ENCODE data around the gene CD81. TPM values are rescaled to one million over a fixed set of nuclear protein-coding genes. Genes with fewer than 3 reads are reported as not detected.

The CD81 gene
- total RNA-seq, 1 experiment from 2014 or later, result 194 TPM

DNA sequence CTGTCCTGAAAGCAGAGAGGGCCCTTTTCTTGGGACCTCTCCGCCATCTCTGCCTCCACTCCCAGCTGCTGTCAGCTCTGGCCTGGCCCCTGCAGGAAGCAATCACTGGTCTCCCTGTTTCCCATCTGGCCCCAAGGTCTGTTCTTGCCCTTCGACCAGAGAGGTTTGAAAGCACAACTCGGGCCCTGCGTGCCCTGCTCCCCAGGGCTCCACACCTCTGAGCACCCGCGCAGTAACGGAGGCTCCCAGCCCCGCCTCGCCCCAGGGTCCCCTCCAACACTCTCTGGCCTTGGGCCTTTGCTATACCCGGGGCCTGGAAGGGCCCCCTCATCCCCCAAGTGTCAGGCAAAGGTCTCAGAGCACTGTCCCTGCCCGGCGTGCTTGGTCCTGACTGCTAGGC lies 7.8 kb upstream of the CD81 start:
- H3K27me3 ChIP-seq (replicated peaks; ENCODE audit: insufficient read depth, low read depth, low read length, poor library complexity), result no peaks in the 10 kb centered on the region
- H3K27ac ChIP-seq (ENCODE audit: low read depth, low read length, poor library complexity, severe bottlenecking), result no peak overlapping the region
- H3K4me1 ChIP-seq (ENCODE audit: insufficient read depth, low read length, poor library complexity, severe bottlenecking), result no peaks in the 10 kb centered on the region
- no peaks in the 10 kb centered on the region for H3K9me3 ChIP-seq (ENCODE audit: low read depth, low read length, poor library complexity, severe bottlenecking)
- H3K4me3 ChIP-seq (ENCODE audit: low read depth, low read length, poor library complexity, severe bottlenecking), result no peak overlapping the region
- no peak for DNase-seq (ENCODE audit: low spot score)
- no peaks in the 10 kb centered on the region for H3K36me3 ChIP-seq (ENCODE audit: insufficient read depth, low read length, poor library complexity, severe bottlenecking)
- TF ChIP-seq EZH2 (IDR thresholded peaks at IDR 0.05; ENCODE audit: borderline replicate concordance, low read depth, low read length, poor library complexity, severe bottlenecking), result no peak
- TF ChIP-seq, protein P1, sequence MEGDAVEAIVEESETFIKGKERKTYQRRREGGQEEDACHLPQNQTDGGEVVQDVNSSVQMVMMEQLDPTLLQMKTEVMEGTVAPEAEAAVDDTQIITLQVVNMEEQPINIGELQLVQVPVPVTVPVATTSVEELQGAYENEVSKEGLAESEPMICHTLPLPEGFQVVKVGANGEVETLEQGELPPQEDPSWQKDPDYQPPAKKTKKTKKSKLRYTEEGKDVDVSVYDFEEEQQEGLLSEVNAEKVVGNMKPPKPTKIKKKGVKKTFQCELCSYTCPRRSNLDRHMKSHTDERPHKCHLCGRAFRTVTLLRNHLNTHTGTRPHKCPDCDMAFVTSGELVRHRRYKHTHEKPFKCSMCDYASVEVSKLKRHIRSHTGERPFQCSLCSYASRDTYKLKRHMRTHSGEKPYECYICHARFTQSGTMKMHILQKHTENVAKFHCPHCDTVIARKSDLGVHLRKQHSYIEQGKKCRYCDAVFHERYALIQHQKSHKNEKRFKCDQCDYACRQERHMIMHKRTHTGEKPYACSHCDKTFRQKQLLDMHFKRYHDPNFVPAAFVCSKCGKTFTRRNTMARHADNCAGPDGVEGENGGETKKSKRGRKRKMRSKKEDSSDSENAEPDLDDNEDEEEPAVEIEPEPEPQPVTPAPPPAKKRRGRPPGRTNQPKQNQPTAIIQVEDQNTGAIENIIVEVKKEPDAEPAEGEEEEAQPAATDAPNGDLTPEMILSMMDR (conservative IDR thresholded peaks at IDR 0.05; ENCODE audit: low read depth, low read length), result no peak
- POLR2A ChIA-PET (ENCODE audit: low non-redundant PET), result no interaction called here
- no TSS peak for BruUV-seq (replicated peaks)
- CTCF ChIA-PET, result no interaction called here
- intact Hi-C loops (cut with micrococcal nuclease; ENCODE audit: unreplicated experiment), result no loop called here

DNA sequence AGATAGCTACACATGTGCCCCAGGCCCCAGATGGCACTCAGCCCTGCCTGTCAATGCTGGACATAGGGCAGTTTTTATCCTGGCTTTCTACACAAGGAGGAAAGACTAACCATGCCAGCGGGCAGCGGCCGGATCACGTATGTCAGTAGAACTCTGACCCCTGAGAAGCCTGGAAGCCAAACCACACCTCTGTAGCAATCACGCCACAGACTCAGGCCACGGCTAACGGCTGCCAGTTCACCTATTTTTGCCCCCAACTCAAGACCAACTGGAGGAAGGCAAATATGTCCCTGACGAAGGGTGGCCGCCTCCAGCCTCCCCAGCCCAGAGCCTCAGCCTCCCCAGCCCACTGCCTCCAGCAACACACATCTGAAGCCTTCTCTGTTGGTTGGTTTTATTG lies 7.2 kb upstream of the CD81 start:
- Histone ChIP-seq H3K36me3 (ENCODE audit: insufficient read depth, low read length, poor library complexity, severe bottlenecking) (no peaks in the 10 kb centered on the region), H3K9me3 (ENCODE audit: low read depth, low read length, poor library complexity, severe bottlenecking) (no peaks in the 10 kb centered on the region), H3K4me3 (ENCODE audit: low read depth, low read length, poor library complexity, severe bottlenecking) (no peak overlapping the region), H3K4me1 (ENCODE audit: insufficient read depth, low read length, poor library complexity, severe bottlenecking) (no peaks in the 10 kb centered on the region), H3K27ac (ENCODE audit: low read depth, low read length, poor library complexity, severe bottlenecking) (no peak overlapping the region), H3K27me3 (replicated peaks; ENCODE audit: insufficient read depth, low read depth, low read length, poor library complexity) (no peaks in the 10 kb centered on the region)
- intact Hi-C loops (cut with micrococcal nuclease; ENCODE audit: unreplicated experiment), result no loop called here
- BruUV-seq (replicated peaks), result no TSS peak
- no peak for DNase-seq (ENCODE audit: low spot score)
- CTCF ChIA-PET, result no interaction called here
- POLR2A ChIA-PET (ENCODE audit: low non-redundant PET), result no interaction called here
- TF ChIP-seq, protein P1 (conservative IDR thresholded peaks at IDR 0.05; ENCODE audit: low read depth, low read length), result no peak
- no peak for TF ChIP-seq EZH2 (IDR thresholded peaks at IDR 0.05; ENCODE audit: borderline replicate concordance, low read depth, low read length, poor library complexity, severe bottlenecking)

DNA sequence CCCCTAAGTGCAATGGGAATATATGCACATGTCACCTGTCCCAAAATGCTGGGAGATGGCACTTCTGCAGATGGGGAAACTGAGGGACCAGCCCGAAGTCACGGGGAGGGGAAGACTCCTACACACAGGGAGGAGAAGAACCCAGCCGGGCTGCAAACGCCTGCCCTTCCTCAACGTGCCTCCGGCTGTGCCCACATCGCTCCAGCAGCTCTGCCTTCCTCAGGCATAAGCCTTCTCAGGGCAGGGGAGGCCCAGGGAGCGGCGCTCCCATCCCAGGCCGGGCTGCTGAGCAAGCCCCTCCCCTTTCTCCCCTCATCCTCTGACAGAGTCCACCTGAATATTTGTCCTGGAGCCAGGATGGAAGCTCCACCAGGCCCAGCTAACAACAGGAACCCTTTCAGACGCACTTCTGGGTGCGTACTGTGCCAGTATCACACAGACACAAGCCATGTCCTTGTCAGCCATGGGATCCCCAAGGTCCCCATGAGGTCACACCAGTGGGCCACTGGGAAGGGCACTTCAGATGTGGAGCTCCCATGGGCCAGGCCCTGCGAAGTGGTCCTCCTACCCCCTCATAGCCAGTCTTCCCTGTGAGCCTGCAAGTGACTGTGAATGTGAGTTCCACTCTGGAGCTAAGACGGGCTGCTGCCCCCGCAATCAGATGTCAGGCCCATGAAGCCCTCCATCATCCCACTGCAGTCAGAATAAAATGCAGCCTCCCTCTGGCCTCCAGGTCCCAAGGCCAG lies 2.5 kb upstream of the CD81 start:
- no TSS peak for BruUV-seq (replicated peaks)
- ChIA-PET CTCF (interaction anchor here (0.7 kb wide), 1 partner anchor 426 kb away, joined by 5 read pairs; no protein-coding TSS in a partner anchor), POLR2A (ENCODE audit: low non-redundant PET) (interaction anchor here (0.8 kb wide), 1 partner anchor 94 kb away, joined by 3 read pairs; no protein-coding TSS in a partner anchor)
- intact Hi-C loops (cut with micrococcal nuclease; ENCODE audit: unreplicated experiment), result no loop called here
- no peak for DNase-seq (ENCODE audit: low spot score)
- TF ChIP-seq, protein P1 (conservative IDR thresholded peaks at IDR 0.05; ENCODE audit: low read depth, low read length), result no peak
- no peak for TF ChIP-seq EZH2 (IDR thresholded peaks at IDR 0.05; ENCODE audit: borderline replicate concordance, low read depth, low read length, poor library complexity, severe bottlenecking)
- no peaks in the 10 kb centered on the region for H3K9me3 ChIP-seq (ENCODE audit: low read depth, low read length, poor library complexity, severe bottlenecking)
- no peak overlapping the region for H3K27ac ChIP-seq (ENCODE audit: low read depth, low read length, poor library complexity, severe bottlenecking)
- no peaks in the 10 kb centered on the region for H3K36me3 ChIP-seq (ENCODE audit: insufficient read depth, low read length, poor library complexity, severe bottlenecking)
- peaks cover 6% of the 10 kb centered on the region for H3K4me1 ChIP-seq (ENCODE audit: insufficient read depth, low read length, poor library complexity, severe bottlenecking)
- no peaks in the 10 kb centered on the region for H3K27me3 ChIP-seq (replicated peaks; ENCODE audit: insufficient read depth, low read depth, low read length, poor library complexity)
- H3K4me3 ChIP-seq (ENCODE audit: low read depth, low read length, poor library complexity, severe bottlenecking), result no peak overlapping the region

All from A673 (cell line).